IMR-90 (cell line): ENCODE measurements around the gene SLC7A7. TPM values are rescaled to one million over a fixed set of nuclear protein-coding genes. Genes with fewer than 3 reads are reported as not detected.

Experiments
- ATAC-seq: fragments of 200-7000 bp; cut with Tn5 transposase; 2 replicates; pipeline ENCODE4 v1.9.1; 2020; ENCODE audit warnings: low read depth, mild to moderate bottlenecking, moderate library complexity
- BruUV-seq: library from RNA; stranded (reverse); fragments of 400-500 nt; replicated peaks from 2 replicates; lab custom pipeline; 2021; lab: Mats Ljungman, UMichigan
- CTCF ChIA-PET: fragments of 300-600 bp; formaldehyde crosslinking; extraction: SDS; loops from one replicate; lab custom pipeline; 2021; ENCODE audit warnings: antibody characterized with exemption; lab: Yijun Ruan, JAX
- POLR2A ChIA-PET: fragments of 300-600 bp; sonication (Branson Sonifier 250); formaldehyde crosslinking; loops from one replicate; lab custom pipeline; 2022; ENCODE audit warnings: antibody characterized with exemption; ENCODE audit not compliant: unreplicated experiment; lab: Charles Lee
- DNase-seq: peaks from one replicate; pipeline ENCODE4 v3.0.0; 2013
- H2AFZ ChIP-seq: replicated peaks from 2 replicates; pipeline ENCODE3; 2013; ENCODE audit warnings: low read length, mild to moderate bottlenecking; ENCODE audit not compliant: poor library complexity
- H2AK5ac ChIP-seq: 2 replicates; pipeline ENCODE4 v1.6.1; 2013; ENCODE audit warnings: low read depth, low read length, inconsistent platforms
- H2AK9ac ChIP-seq: replicated peaks from 2 replicates; pipeline ENCODE3; 2013; ENCODE audit warnings: mild to moderate bottlenecking, low read depth, low read length, moderate library complexity; ENCODE audit not compliant: poor library complexity
- H2BK120ac ChIP-seq: 2 replicates; pipeline ENCODE4 v1.6.1; 2013; ENCODE audit warnings: low read depth, low read length, inconsistent platforms
- H2BK15ac ChIP-seq: 3 replicates; pipeline ENCODE4 v1.6.1; 2013; ENCODE audit warnings: low read depth, low read length, inconsistent platforms
- H2BK20ac ChIP-seq: 2 replicates; pipeline ENCODE4 v1.6.1; 2013; ENCODE audit warnings: low read depth, mild to moderate bottlenecking, inconsistent platforms, low read length, moderate library complexity
- H2BK5ac ChIP-seq: 2 replicates; pipeline ENCODE4 v1.6.1; 2013; ENCODE audit warnings: mild to moderate bottlenecking, low read depth, low read length, inconsistent platforms; ENCODE audit not compliant: poor library complexity, severe bottlenecking
- H3K14ac ChIP-seq: replicated peaks from 2 replicates; pipeline ENCODE4 v1.6.1; 2013; ENCODE audit warnings: low read depth, low read length, inconsistent platforms
- H3K18ac ChIP-seq: 2 replicates; pipeline ENCODE4 v1.6.1; 2013; ENCODE audit warnings: low read depth, low read length, control low read depth
- H3K23ac ChIP-seq: 2 replicates; pipeline ENCODE4 v1.6.1; 2013; ENCODE audit warnings: low read depth, low read length, inconsistent platforms
- H3K27ac ChIP-seq: 2 replicates; pipeline ENCODE4 v1.5.1; 2013; ENCODE audit warnings: mild to moderate bottlenecking, control low read depth, low read length; ENCODE audit not compliant: insufficient read depth
- H3K27me3 ChIP-seq: 2 replicates; pipeline ENCODE4 v1.6.1; 2013; ENCODE audit warnings: low read length; ENCODE audit not compliant: control insufficient read depth, insufficient read depth
- H3K36me3 ChIP-seq: 2 replicates; pipeline ENCODE4 v1.6.1; 2013; ENCODE audit warnings: low read length, mixed read lengths; ENCODE audit not compliant: control insufficient read depth, insufficient read depth
- H3K4ac ChIP-seq: 2 replicates; pipeline ENCODE4 v1.6.1; 2013; ENCODE audit warnings: low read depth, low read length, inconsistent platforms
- H3K4me1 ChIP-seq: 2 replicates; pipeline ENCODE4 v1.6.1; 2013; ENCODE audit warnings: low read length, mixed read lengths; ENCODE audit not compliant: control insufficient read depth, insufficient read depth
- H3K4me2 ChIP-seq: 2 replicates; pipeline ENCODE4 v1.6.1; 2013; ENCODE audit warnings: low read depth, mild to moderate bottlenecking, control low read depth, low read length, moderate library complexity
- H3K4me3 ChIP-seq: 2 replicates; pipeline ENCODE4 v1.5.1; 2013; ENCODE audit warnings: low read depth, mild to moderate bottlenecking, control low read depth, low read length, moderate library complexity; ENCODE audit not compliant: insufficient read depth
- H3K56ac ChIP-seq: 2 replicates; pipeline ENCODE4 v1.6.1; 2013; ENCODE audit warnings: low read length, inconsistent platforms; ENCODE audit not compliant: insufficient read depth; ENCODE audit errors: extremely low read depth
- H3K79me1 ChIP-seq, 2 experiments: 2 replicates each; pipeline ENCODE4 v1.6.1; 2013; ENCODE audit warnings: low read length in 2 of 2, inconsistent platforms in 1 of 2, low read depth in 1 of 2
- H3K9ac ChIP-seq: 2 replicates; pipeline ENCODE4 v1.6.1; 2013; ENCODE audit warnings: low read depth, low read length, control low read depth
- H3K9me1 ChIP-seq: 2 replicates; pipeline ENCODE4 v1.6.1; 2013; ENCODE audit warnings: low read length, inconsistent platforms; ENCODE audit not compliant: insufficient read depth
- H3K9me3 ChIP-seq: 2 replicates; pipeline ENCODE4 v1.6.1; 2013; ENCODE audit warnings: low read length; ENCODE audit not compliant: control insufficient read depth, insufficient read depth
- H4K20me1 ChIP-seq: 2 replicates; pipeline ENCODE4 v1.6.1; 2013; ENCODE audit warnings: low read length, inconsistent platforms; ENCODE audit not compliant: insufficient read depth
- H4K5ac ChIP-seq: 2 replicates; pipeline ENCODE4 v1.6.1; 2013; ENCODE audit warnings: mild to moderate bottlenecking, low read depth, low read length, control low read depth
- H4K8ac ChIP-seq, 2 experiments: 2 replicates each; pipeline ENCODE4 v1.6.1; 2013; ENCODE audit warnings: low read depth in 2 of 2, low read length in 2 of 2, control low read depth in 1 of 2, inconsistent platforms in 1 of 2
- H4K91ac ChIP-seq: 2 replicates; pipeline ENCODE4 v1.6.1; 2013; ENCODE audit warnings: low read depth, low read length, inconsistent platforms; ENCODE audit not compliant: insufficient read depth
- BHLHE40 ChIP-seq: fragments of 150-350 bp; IDR thresholded peaks from 2 replicates; pipeline ENCODE4 v1.6.1; 2016; ENCODE audit warnings: mild to moderate bottlenecking, low read depth, low read length
- CEBPB ChIP-seq: IDR thresholded peaks from 2 replicates; pipeline ENCODE4 v1.6.1; 2012; ENCODE audit warnings: low read depth, low read length, improper control_type of control experiment
- CHD1 ChIP-seq: IDR thresholded peaks from 2 replicates; pipeline ENCODE4 v1.6.1; 2012; ENCODE audit warnings: low read depth, low read length, improper control_type of control experiment
- FOS ChIP-seq: fragments of 150-350 bp; IDR thresholded peaks from 2 replicates; pipeline ENCODE4 v1.6.1; 2016; ENCODE audit warnings: low read depth, low read length
- MAZ ChIP-seq: IDR thresholded peaks from 2 replicates; pipeline ENCODE4 v1.6.1; 2012; ENCODE audit warnings: low read depth, mild to moderate bottlenecking, low read length, improper control_type of control experiment, moderate library complexity, borderline replicate concordance
- MXI1 ChIP-seq: IDR thresholded peaks from 2 replicates; pipeline ENCODE4 v1.6.1; 2012; ENCODE audit warnings: low read depth, mild to moderate bottlenecking, low read length, moderate library complexity, borderline replicate concordance
- POLR2A ChIP-seq: IDR thresholded peaks from 2 replicates; pipeline ENCODE4 v1.6.1; 2012; ENCODE audit warnings: mild to moderate bottlenecking, low read depth, low read length
- RAD21 ChIP-seq: IDR thresholded peaks from 2 replicates; pipeline ENCODE4 v1.6.1; 2012; ENCODE audit warnings: low read length, improper control_type of control experiment
- RFX5 ChIP-seq: IDR thresholded peaks from 2 replicates; pipeline ENCODE4 v1.8.0; 2012; ENCODE audit warnings: low read depth, mild to moderate bottlenecking, low read length, moderate library complexity
- SMC3 ChIP-seq: fragments of 150-350 bp; IDR thresholded peaks from 2 replicates; pipeline ENCODE4 v1.6.1; 2016; ENCODE audit warnings: low read depth, mild to moderate bottlenecking, antibody characterized with exemption, low read length, moderate library complexity
- WGBS, 2 experiments: methylation state at CpG; one replicate each; pipeline versions ENCODE4 v1.1.5 to v1.1.7; 2013; ENCODE audit warnings: missing lambda C conversion rate in 2 of 2; ENCODE audit not compliant: insufficient read length in 1 of 2; ENCODE audit errors: extremely low coverage in 2 of 2; 5-methylcytosine and 5-hydroxymethylcytosine counted together
- dilution Hi-C: fragments of 300-500 bp; cut with HindIII; formaldehyde crosslinking; loops from one replicate; pipeline ENCODE4 v1.14.3; 2018; ENCODE audit warnings: low sequenced_read_pairs; ENCODE audit not compliant: unreplicated experiment
- in situ Hi-C: fragments of 300-500 bp; cut with MboI; formaldehyde crosslinking; loops from 3 replicates; pipeline ENCODE4 v1.14.3; 2019; ENCODE audit warnings: low sequenced_read_pairs, inconsistent platforms, mixed read lengths
- intact Hi-C: fragments of 100-400 bp; cut with micrococcal nuclease; formaldehyde crosslinking; loops from 2 replicates; pipeline ENCODE4 v1.10.0; 2022
- polyA plus RNA-seq, 3 experiments: library from polyadenylated mRNA; depleted of rRNA; stranded (reverse); fragments of >200 nt; gene quantifications; 2 replicates each; pipeline ENCODE4 v1.2.3, GENCODE V29; 2012; ENCODE audit warnings: low replicate concordance in 1 of 3
- total RNA-seq: library from RNA; depleted of rRNA; stranded (reverse); fragments of >200 nt; gene quantifications from 2 replicates; pipeline ENCODE4 v1.2.3, GENCODE V29; 2012
- TF ChIP-seq, protein P1 (sequence below): fragments of 150-350 bp; IDR thresholded peaks from 2 replicates; pipeline ENCODE4 v1.6.1; 2016; ENCODE audit warnings: low read depth, mild to moderate bottlenecking, low read length, moderate library complexity, borderline replicate concordance
- TF ChIP-seq, protein P2 (sequence below): conservative IDR thresholded peaks from 2 replicates; pipeline ENCODE4 v1.5.1; 2012; ENCODE audit warnings: mild to moderate bottlenecking, low read depth, low read length, improper control_type of control experiment

The SLC7A7 gene
- total and polyA plus RNA-seq, 2 of the 4 experiments (the other 2 are of a cell fraction): 1.8 to 2.0 TPM

DNA sequence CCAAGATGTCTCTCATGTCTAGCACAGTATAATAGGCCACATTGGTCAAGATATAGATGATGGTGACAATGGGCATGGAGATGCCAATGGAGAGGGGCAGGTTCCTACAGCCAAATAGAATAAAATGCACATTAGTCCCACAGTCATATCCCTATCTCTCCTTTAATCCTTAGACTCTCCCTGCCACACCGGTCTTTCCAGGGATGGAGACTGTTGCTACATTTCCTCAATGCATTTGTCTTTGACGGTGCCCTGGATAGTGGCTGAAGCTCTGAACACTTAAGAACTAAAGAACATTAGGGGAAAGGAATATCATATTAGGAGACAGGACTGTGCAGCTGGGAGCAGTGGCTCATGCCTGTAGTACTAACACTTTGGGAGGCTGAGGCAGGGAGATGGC, 39.0 kb downstream of the SLC7A7 start:
- TF ChIP-seq RAD21: no peak
- TF ChIP-seq BHLHE40: no peak
- no peak for TF ChIP-seq MAZ
- TF ChIP-seq FOS: no peak
- TF ChIP-seq, protein P1, sequence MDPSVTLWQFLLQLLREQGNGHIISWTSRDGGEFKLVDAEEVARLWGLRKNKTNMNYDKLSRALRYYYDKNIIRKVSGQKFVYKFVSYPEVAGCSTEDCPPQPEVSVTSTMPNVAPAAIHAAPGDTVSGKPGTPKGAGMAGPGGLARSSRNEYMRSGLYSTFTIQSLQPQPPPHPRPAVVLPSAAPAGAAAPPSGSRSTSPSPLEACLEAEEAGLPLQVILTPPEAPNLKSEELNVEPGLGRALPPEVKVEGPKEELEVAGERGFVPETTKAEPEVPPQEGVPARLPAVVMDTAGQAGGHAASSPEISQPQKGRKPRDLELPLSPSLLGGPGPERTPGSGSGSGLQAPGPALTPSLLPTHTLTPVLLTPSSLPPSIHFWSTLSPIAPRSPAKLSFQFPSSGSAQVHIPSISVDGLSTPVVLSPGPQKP: no peak
- no peak for TF ChIP-seq CHD1
- no peak for TF ChIP-seq MXI1
- TF ChIP-seq, protein P2, sequence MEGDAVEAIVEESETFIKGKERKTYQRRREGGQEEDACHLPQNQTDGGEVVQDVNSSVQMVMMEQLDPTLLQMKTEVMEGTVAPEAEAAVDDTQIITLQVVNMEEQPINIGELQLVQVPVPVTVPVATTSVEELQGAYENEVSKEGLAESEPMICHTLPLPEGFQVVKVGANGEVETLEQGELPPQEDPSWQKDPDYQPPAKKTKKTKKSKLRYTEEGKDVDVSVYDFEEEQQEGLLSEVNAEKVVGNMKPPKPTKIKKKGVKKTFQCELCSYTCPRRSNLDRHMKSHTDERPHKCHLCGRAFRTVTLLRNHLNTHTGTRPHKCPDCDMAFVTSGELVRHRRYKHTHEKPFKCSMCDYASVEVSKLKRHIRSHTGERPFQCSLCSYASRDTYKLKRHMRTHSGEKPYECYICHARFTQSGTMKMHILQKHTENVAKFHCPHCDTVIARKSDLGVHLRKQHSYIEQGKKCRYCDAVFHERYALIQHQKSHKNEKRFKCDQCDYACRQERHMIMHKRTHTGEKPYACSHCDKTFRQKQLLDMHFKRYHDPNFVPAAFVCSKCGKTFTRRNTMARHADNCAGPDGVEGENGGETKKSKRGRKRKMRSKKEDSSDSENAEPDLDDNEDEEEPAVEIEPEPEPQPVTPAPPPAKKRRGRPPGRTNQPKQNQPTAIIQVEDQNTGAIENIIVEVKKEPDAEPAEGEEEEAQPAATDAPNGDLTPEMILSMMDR: no peak
- no peak for TF ChIP-seq POLR2A
- TF ChIP-seq CEBPB: no peak
- no peak for TF ChIP-seq RFX5
- TF ChIP-seq SMC3: no peak

More for the DNA sequence above, 39.0 kb downstream of the SLC7A7 start:
- Histone ChIP-seq H3K4me1 (peaks cover 9% of the 10 kb centered on the region), H2AK5ac (no peak overlapping the region), H3K79me1 (peaks cover 0 to 1% of the 10 kb centered on the region in 2 experiments; a peak in 1 of 4 replicates), H3K23ac (no peak overlapping the region), H2BK120ac (no peak overlapping the region), H2BK5ac (no peak overlapping the region), H3K56ac (no peak overlapping the region), H3K27ac (no peak overlapping the region), H3K27me3 (no peaks in the 10 kb centered on the region), H3K14ac (no peak overlapping the region), H2BK15ac (no peak overlapping the region), H3K4ac (no peak overlapping the region), H3K9ac (no peak overlapping the region), H4K20me1 (no peaks in the 10 kb centered on the region), H3K4me3 (no peak overlapping the region), H4K91ac (no peak overlapping the region), H3K9me1 (no peaks in the 10 kb centered on the region), H4K5ac (no peak overlapping the region), H3K4me2 (no peak overlapping the region), H2BK20ac (no peak overlapping the region), H3K9me3 (no peaks in the 10 kb centered on the region), H4K8ac (no peak overlapping the region), H3K18ac (no peak overlapping the region), H2AK9ac (no peak overlapping the region), H2AFZ (no peak overlapping the region), H3K36me3 (peaks cover 22% of the 10 kb centered on the region)
- no CpG with 5 or more reads among the region's 2 CpGs for WGBS, 2 experiments
- dilution Hi-C loops (no loop called here), in situ Hi-C loops (no loop called here), intact Hi-C loops (loop anchor here (5.0 kb wide), 2 partner anchors 61 to 121 kb away; partner anchors contain the start of gene MMP14)
- POLR2A ChIA-PET: no interaction called here
- no peak for ATAC-seq
- CTCF ChIA-PET: no interaction called here
- DNase-seq: no peak
- no TSS peak for BruUV-seq
